ENCODE data around the gene HSH2D. TPM values are rescaled to one million over a fixed set of nuclear protein-coding genes. Genes with fewer than 3 reads are reported as not detected.

HSH2D gene
- total and polyA plus RNA-seq, 9 of the 15 experiments (the other 6 are each of a cell fraction or from before 2014, with no cell fraction given), result 0.03 to 1.1 (median 0.35) TPM; not detected in 1

DNA sequence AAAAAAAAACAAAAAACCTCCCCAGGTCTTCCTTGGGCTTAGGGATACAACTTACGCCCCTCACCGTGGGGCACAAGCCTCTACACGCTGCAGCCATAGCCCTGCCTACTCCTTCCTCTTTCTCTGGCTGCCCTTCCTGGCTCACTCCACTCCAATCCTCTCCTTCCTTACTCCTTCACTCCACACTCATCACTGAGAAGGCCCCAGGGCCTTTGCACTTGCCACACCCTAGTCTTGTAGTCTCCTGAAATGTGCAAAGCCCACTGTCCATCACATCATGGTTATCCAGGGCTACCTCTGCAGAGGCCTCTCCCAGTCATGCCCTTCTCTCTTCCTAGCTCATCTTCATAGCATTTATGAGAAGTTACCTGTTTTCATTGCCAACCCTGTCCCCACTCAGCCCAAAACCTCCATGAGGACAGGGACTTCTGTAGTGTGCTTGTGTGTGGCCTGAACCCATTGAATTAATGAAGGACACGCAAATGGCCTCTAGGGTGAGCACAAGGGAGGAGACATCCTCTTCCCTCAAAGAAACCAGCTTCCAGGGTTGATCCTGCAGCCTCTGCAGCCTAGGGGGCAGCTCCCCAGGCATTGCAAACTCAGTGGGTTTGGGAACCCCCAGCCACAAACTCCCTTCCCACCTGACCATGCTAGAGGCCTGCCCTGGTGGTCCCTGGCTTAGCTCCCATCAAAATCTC lies 7.9 kb upstream of the HSH2D start:
- POLR2A ChIA-PET, result interaction anchor here (0.6 to 0.8 kb wide), 2 partner anchors 12 to 38 kb away, joined by 3 to 4 read pairs; no protein-coding TSS in a partner anchor
- BruUV-seq (replicated peaks), result no TSS peak
- FAIRE-seq (peak; percentile 49), ATAC-seq (no peak; the same call in 2 of the 3 replicates), DNase-seq (ENCODE audit: extremely low read depth in 1 of 4, low spot score in 3 of 4) (no peak)
- H2AFZ ChIP-seq (ENCODE audit: low read depth, low read length), result no peak overlapping the region
- in situ Hi-C loops (cut with MboI), result no loop called here
- CTCF ChIA-PET (ENCODE audit: low intra/inter-chr PET ratio), result no interaction called here
- TF ChIP-seq RNF2 (IDR thresholded peaks at IDR 0.05) (no peak), ZNF24 (IDR thresholded peaks at IDR 0.05) (peak; percentile 71), RBM25 (IDR thresholded peaks at IDR 0.05; ENCODE audit: low read depth, low read length, severe bottlenecking) (peak; percentile 70), BCOR (IDR thresholded peaks at IDR 0.05) (0 out of 2 replicates have a peak, but pooled peaks have one; percentile 10)
- H3K36me3 ChIP-seq (ENCODE audit: control insufficient read depth, insufficient read depth, low read length), result peaks cover 29% of the 10 kb centered on the region; the same call in 2 of the 3 replicates
- no peak overlapping the region for H3K4me3 ChIP-seq
- intact Hi-C loops (cut with micrococcal nuclease), result no loop called here
- H3K27ac ChIP-seq (ENCODE audit: extremely low read depth, low read depth, low read length), result no peak overlapping the region
- no peaks in the 10 kb centered on the region for H3K9me3 ChIP-seq (replicated peaks; ENCODE audit: control insufficient read depth, insufficient read depth, low read depth, low read length)
- no peaks in the 10 kb centered on the region for H3K9me1 ChIP-seq (ENCODE audit: control insufficient read depth, insufficient read depth, low read length)
- H3K79me2 ChIP-seq (ENCODE audit: control insufficient read depth, insufficient read depth, low read length), result no peaks in the 10 kb centered on the region
- H3K4me2 ChIP-seq (ENCODE audit: insufficient read depth, low read length), result no peak overlapping the region
- H3K9ac ChIP-seq (ENCODE audit: insufficient read depth in 1 of 2, low read depth in 2 of 2, low read length in 2 of 2), result no peak overlapping the region; a peak in 1 of 4 replicates
- H3K4me1 ChIP-seq (replicated peaks in 1 of 2; ENCODE audit: control insufficient read depth in 2 of 2, insufficient read depth in 2 of 2, low read length in 2 of 2), result no peaks in the 10 kb centered on the region; a peak in 1 of 5 replicates
- peaks cover 4% of the 10 kb centered on the region; the same call in 1 of the 2 replicates for H4K20me1 ChIP-seq (replicated peaks; ENCODE audit: control insufficient read depth, insufficient read depth, low read length)
- WGBS (ENCODE audit: insufficient coverage, low coverage, missing lambda C conversion rate), result 64% methylated on average over 3 of the region's 4 CpGs
- H3K27me3 ChIP-seq (ENCODE audit: control insufficient read depth in 2 of 2, insufficient read depth in 2 of 2, low read length in 2 of 2), result no peaks in the 10 kb centered on the region

Data from K562 (cell line).